ENCODE data around the gene BIRC2. TPM values are rescaled to one million over a fixed set of nuclear protein-coding genes. Genes with fewer than 3 reads are reported as not detected.

BIRC2 gene
- polyA plus RNA-seq, 1 of the 3 experiments (the other 2 are of a cell fraction): 20.1 TPM

- H3K9me3 ChIP-seq: no peaks in the 10 kb centered on the region
- TF ChIP-seq USF2 (IDR thresholded peaks at IDR 0.05; ENCODE audit: borderline replicate concordance, low read depth, low read length): no peak
- no peak for TF ChIP-seq USF1 (IDR thresholded peaks at IDR 0.05; ENCODE audit: borderline replicate concordance, low read depth)
- ChIA-PET CTCF (interaction anchor here (5.0 kb wide), 1 partner anchor 12 kb away, joined by 23 read pairs; no protein-coding TSS in a partner anchor), POLR2A (no interaction called here)
- no peaks in the 10 kb centered on the region for H3K27me3 ChIP-seq (ENCODE audit: insufficient read depth)
- H2AFZ ChIP-seq (ENCODE audit: low read depth): no peak overlapping the region
- no peak overlapping the region for H3K9ac ChIP-seq
- H3K9me2 ChIP-seq: no peaks in the 10 kb centered on the region
- peaks cover 44 to 71% of the 10 kb centered on the region in 2 experiments for H3K36me3 ChIP-seq (replicated peaks in 1 of 2; ENCODE audit: control insufficient read depth in 1 of 2, insufficient read depth in 2 of 2, low read length in 1 of 2)
- H3K4me3 ChIP-seq (ENCODE audit: low read depth in 2 of 2, low read length in 1 of 2): no peak overlapping the region
- no peaks in the 10 kb centered on the region; a peak in 1 of 4 replicates for H3K4me1 ChIP-seq (ENCODE audit: control insufficient read depth in 1 of 2, insufficient read depth in 2 of 2, low read depth in 1 of 2, low read length in 1 of 2)
- no peaks in the 10 kb centered on the region for H3F3A ChIP-seq (replicated peaks; ENCODE audit: insufficient read depth)
- no peak overlapping the region for H3K4me2 ChIP-seq
- H4K20me1 ChIP-seq (ENCODE audit: insufficient read depth): peaks cover 9% of the 10 kb centered on the region; the same call in 1 of the 2 replicates
- DNase-seq: no peak
- 95% methylated on average over 2 of the region's 2 CpGs for WGBS (ENCODE audit: low lambda C conversion rate)
- no peak overlapping the region for H3K27ac ChIP-seq (ENCODE audit: low read depth in 2 of 2, low read length in 1 of 2)
- peaks cover 74% of the 10 kb centered on the region for H3K79me2 ChIP-seq (ENCODE audit: insufficient read depth)
Measured at GRCh38 chr11:102377891-102378290, 30.9 kb downstream of the BIRC2 start.

- Histone ChIP-seq H3K36me3 (replicated peaks in 1 of 2; ENCODE audit: control insufficient read depth in 1 of 2, insufficient read depth in 2 of 2, low read length in 1 of 2) (peaks cover 45 to 72% of the 10 kb centered on the region in 2 experiments), H2AFZ (ENCODE audit: low read depth) (no peak overlapping the region), H3K9ac (no peak overlapping the region), H3K4me2 (no peak overlapping the region), H3K27ac (ENCODE audit: low read depth in 2 of 2, low read length in 1 of 2) (no peak overlapping the region), H3K9me2 (no peaks in the 10 kb centered on the region), H3K9me3 (no peaks in the 10 kb centered on the region), H3K79me2 (ENCODE audit: insufficient read depth) (peaks cover 65% of the 10 kb centered on the region), H3F3A (replicated peaks; ENCODE audit: insufficient read depth) (no peaks in the 10 kb centered on the region), H4K20me1 (ENCODE audit: insufficient read depth) (peaks cover 9% of the 10 kb centered on the region; the same call in 1 of the 2 replicates), H3K4me3 (ENCODE audit: low read depth in 2 of 2, low read length in 1 of 2) (no peak overlapping the region), H3K27me3 (ENCODE audit: insufficient read depth) (no peaks in the 10 kb centered on the region), H3K4me1 (ENCODE audit: control insufficient read depth in 1 of 2, insufficient read depth in 2 of 2, low read depth in 1 of 2, low read length in 1 of 2) (no peaks in the 10 kb centered on the region; a peak in 1 of 4 replicates)
- DNase-seq: no peak
- TF ChIP-seq ZBTB33 (IDR thresholded peaks at IDR 0.05; ENCODE audit: borderline replicate concordance, low read depth) (no peak), MAX (IDR thresholded peaks at IDR 0.05; ENCODE audit: low read depth) (no peak)
- ChIA-PET POLR2A (no interaction called here), CTCF (interaction anchor here (1.3 to 5.0 kb wide), 2 partner anchors 12 to 37 kb away, joined by 5 to 23 read pairs; no protein-coding TSS in a partner anchor)
Measured at GRCh38 chr11:102378818-102379217, 31.8 kb downstream of the BIRC2 start.

- CTCF ChIA-PET: interaction anchor here (1.0 to 5.0 kb wide), 3 partner anchors 8 to 114 kb away, joined by 3 to 23 read pairs (median 3); no protein-coding TSS in a partner anchor
- Histone ChIP-seq H3K4me2 (no peak overlapping the region), H2AFZ (ENCODE audit: low read depth) (no peak overlapping the region), H3K4me1 (ENCODE audit: control insufficient read depth in 1 of 2, insufficient read depth in 2 of 2, low read depth in 1 of 2, low read length in 1 of 2) (peaks cover 0 to 8% of the 10 kb centered on the region in 2 experiments; a peak in 2 of 4 replicates), H3K4me3 (ENCODE audit: low read depth in 2 of 2, low read length in 1 of 2) (no peak overlapping the region), H3K36me3 (replicated peaks in 1 of 2; ENCODE audit: control insufficient read depth in 1 of 2, insufficient read depth in 2 of 2, low read length in 1 of 2) (peaks cover 48 to 69% of the 10 kb centered on the region in 2 experiments), H3F3A (replicated peaks; ENCODE audit: insufficient read depth) (peaks cover 18% of the 10 kb centered on the region), H3K27ac (ENCODE audit: low read depth in 2 of 2, low read length in 1 of 2) (no peak overlapping the region), H3K9ac (no peak overlapping the region), H3K9me3 (no peaks in the 10 kb centered on the region), H4K20me1 (ENCODE audit: insufficient read depth) (peaks cover 3% of the 10 kb centered on the region; the same call in 1 of the 2 replicates), H3K27me3 (ENCODE audit: insufficient read depth) (no peaks in the 10 kb centered on the region), H3K79me2 (ENCODE audit: insufficient read depth) (peaks cover 39% of the 10 kb centered on the region), H3K9me2 (no peaks in the 10 kb centered on the region)
- WGBS (ENCODE audit: low lambda C conversion rate): 100% methylated on average over 3 of the region's 3 CpGs
- POLR2A ChIA-PET: no interaction called here
- DNase-seq: no peak
- TF ChIP-seq CTCF (IDR thresholded peaks at IDR 0.05) (no peak), FOXM1 (IDR thresholded peaks at IDR 0.05; ENCODE audit: low read depth) (no peak), RXRA (IDR thresholded peaks at IDR 0.05; ENCODE audit: borderline replicate concordance, low read depth) (no peak), ZBTB33 (IDR thresholded peaks at IDR 0.05; ENCODE audit: borderline replicate concordance, low read depth) (no peak), IRF3 (IDR thresholded peaks at IDR 0.05; ENCODE audit: low read depth, low read length) (no peak), SMC3 (IDR thresholded peaks at IDR 0.05; ENCODE audit: low read depth, low read length) (no peak), RAD21 (IDR thresholded peaks at IDR 0.05; ENCODE audit: low read length) (no peak)
Measured at GRCh38 chr11:102382384-102382783, 35.4 kb downstream of the BIRC2 start.
